Keratinocyte (primary cell): Measurements from ENCODE around the gene NF2. TPM values are rescaled to one million over a fixed set of nuclear protein-coding genes. Genes with fewer than 3 reads are reported as not detected.
"Not testable (repeated sequence)": the region's sequence is repeated elsewhere in the genome, so short reads cannot be mapped to it uniquely, and the experiment has no call there.

Experiments
- DNase-seq: peaks from one replicate; pipeline ENCODE4 v3.0.0-alpha.2; 2011; ENCODE audit warnings: low read depth, missing footprints, low spot score
- FAIRE-seq: peaks from 2 replicates; lab custom pipeline; 2011; peaks lifted over from hg19 to GRCh38; lab: Jason Lieb, UNC
- H2AFZ ChIP-seq: 2 replicates; pipeline ENCODE4 v1.6.0; 2012; ENCODE audit warnings: low read length, control low read depth, inconsistent platforms; ENCODE audit not compliant: control insufficient read depth
- H3K27ac ChIP-seq: 2 replicates; pipeline ENCODE4 v1.5.1; 2011; ENCODE audit warnings: low read length; ENCODE audit not compliant: control insufficient read depth, insufficient read depth
- H3K27me3 ChIP-seq: 3 replicates; pipeline ENCODE4 v1.6.0; 2011; ENCODE audit warnings: low read length; ENCODE audit not compliant: control insufficient read depth, insufficient read depth; ENCODE audit errors: extremely low read depth
- H3K36me3 ChIP-seq, 2 experiments: 2 replicates in 1 of 2; 3 replicates in 1 of 2; pipeline ENCODE4 v1.5.1; 2011; ENCODE audit warnings: low read length in 2 of 2, mild to moderate bottlenecking in 1 of 2; ENCODE audit not compliant: control insufficient read depth in 2 of 2, insufficient read depth in 2 of 2; ENCODE audit errors: extremely low read depth in 1 of 2
- H3K4me1 ChIP-seq: 3 replicates; pipeline ENCODE4 v1.5.1; 2011; ENCODE audit warnings: low read length; ENCODE audit not compliant: control insufficient read depth, insufficient read depth; ENCODE audit errors: extremely low read depth
- H3K4me2 ChIP-seq: 3 replicates; pipeline ENCODE4 v1.6.0; 2011; ENCODE audit warnings: low read depth, low read length; ENCODE audit not compliant: control insufficient read depth, insufficient read depth; ENCODE audit errors: extremely low read depth
- H3K4me3 ChIP-seq, 3 experiments: fragments of 200-600 bp in 1 of 3; sonication (generic) in 1 of 3; 2 replicates in 2 of 3; 3 replicates in 1 of 3; pipeline ENCODE4 v1.5.1; 2011 to 2016; ENCODE audit warnings: low read length in 3 of 3, mild to moderate bottlenecking in 3 of 3, control low read depth in 2 of 3, inconsistent platforms in 1 of 3, low read depth in 1 of 3, mixed read lengths in 1 of 3, mixed run types in 1 of 3, moderate library complexity in 1 of 3; ENCODE audit not compliant: control insufficient read depth in 2 of 3, insufficient read depth in 2 of 3; ENCODE audit errors: extremely low read depth in 1 of 3
- H3K79me2 ChIP-seq: 2 replicates; pipeline ENCODE4 v1.6.0; 2012; ENCODE audit warnings: low read length; ENCODE audit not compliant: control insufficient read depth, insufficient read depth
- H3K9ac ChIP-seq: 3 replicates; pipeline ENCODE4 v1.6.0; 2011; ENCODE audit warnings: low read length; ENCODE audit not compliant: control insufficient read depth, insufficient read depth; ENCODE audit errors: extremely low read depth
- H3K9me1 ChIP-seq: 3 replicates; pipeline ENCODE4 v1.6.0; 2011; ENCODE audit warnings: low read length; ENCODE audit not compliant: control insufficient read depth, insufficient read depth; ENCODE audit errors: extremely low read depth
- H3K9me3 ChIP-seq: 2 replicates; pipeline ENCODE4 v1.5.1; 2012; ENCODE audit warnings: low read depth, low read length; ENCODE audit not compliant: control insufficient read depth
- H4K20me1 ChIP-seq: 3 replicates; pipeline ENCODE4 v1.6.0; 2011; ENCODE audit warnings: low read length; ENCODE audit not compliant: control insufficient read depth, insufficient read depth; ENCODE audit errors: extremely low read depth
- EZH2 ChIP-seq: IDR thresholded peaks from one replicate; pipeline ENCODE4 v1.6.1; 2012; ENCODE audit warnings: inconsistent platforms, mild to moderate bottlenecking, low read length, moderate library complexity
- dilution Hi-C: fragments of 300-500 bp; cut with MboI; formaldehyde crosslinking; loops from one replicate; pipeline ENCODE4 v1.7.0; 2020; ENCODE audit warnings: low sequenced_read_pairs; ENCODE audit not compliant: extremely low pct_ligation_motif_present
- polyA plus RNA-seq, 5 experiments: library from polyadenylated mRNA; depleted of rRNA in 3 of 5; stranded (reverse) in 3 of 5; stranded (forward) in 1 of 5; unstranded in 1 of 5; fragments of >200 nt; gene quantifications; 1 replicate in 1 of 5; 2 replicates in 3 of 5; 3 replicates in 1 of 5; pipeline versions ENCODE4 v1.2.1 to v1.2.3, GENCODE V29; 2011 to 2012; ENCODE audit warnings: missing spikeins in 2 of 5, low read depth in 1 of 5, low replicate concordance in 1 of 5
- TF ChIP-seq, protein P1 (sequence below), 3 experiments: IDR thresholded peaks in 1 of 3; conservative IDR thresholded peaks in 1 of 3; optimal IDR thresholded peaks in 1 of 3; 2 replicates in 2 of 3; 3 replicates in 1 of 3; pipeline versions ENCODE3 to v1.5.1; 2011; ENCODE audit warnings: low read length in 3 of 3, mild to moderate bottlenecking in 3 of 3, moderate library complexity in 2 of 3, control low read depth in 1 of 3, inconsistent platforms in 1 of 3; ENCODE audit not compliant: insufficient read depth in 2 of 3; ENCODE audit errors: extremely low read depth in 1 of 3

NF2 gene
- polyA plus RNA-seq, 1 donor (not counting 4 experiments of a cell fraction or from before 2014, with no cell fraction given) = 50.2 TPM

GRCh38 chr22:29563652-29564460, 39.6 kb upstream of the NF2 start:
- no peak overlapping the region for H3K9ac ChIP-seq
- dilution Hi-C loops = no loop called here
- H3K4me3 ChIP-seq = no peak overlapping the region
- H3K36me3 ChIP-seq = peaks cover 2 to 18% of the 10 kb centered on the region in 2 experiments
- no peaks in the 10 kb centered on the region for H4K20me1 ChIP-seq
- FAIRE-seq (no peak), DNase-seq (no peak)
- no peaks in the 10 kb centered on the region for H3K9me3 ChIP-seq
- TF ChIP-seq EZH2 = no peak
- TF ChIP-seq, protein P1, sequence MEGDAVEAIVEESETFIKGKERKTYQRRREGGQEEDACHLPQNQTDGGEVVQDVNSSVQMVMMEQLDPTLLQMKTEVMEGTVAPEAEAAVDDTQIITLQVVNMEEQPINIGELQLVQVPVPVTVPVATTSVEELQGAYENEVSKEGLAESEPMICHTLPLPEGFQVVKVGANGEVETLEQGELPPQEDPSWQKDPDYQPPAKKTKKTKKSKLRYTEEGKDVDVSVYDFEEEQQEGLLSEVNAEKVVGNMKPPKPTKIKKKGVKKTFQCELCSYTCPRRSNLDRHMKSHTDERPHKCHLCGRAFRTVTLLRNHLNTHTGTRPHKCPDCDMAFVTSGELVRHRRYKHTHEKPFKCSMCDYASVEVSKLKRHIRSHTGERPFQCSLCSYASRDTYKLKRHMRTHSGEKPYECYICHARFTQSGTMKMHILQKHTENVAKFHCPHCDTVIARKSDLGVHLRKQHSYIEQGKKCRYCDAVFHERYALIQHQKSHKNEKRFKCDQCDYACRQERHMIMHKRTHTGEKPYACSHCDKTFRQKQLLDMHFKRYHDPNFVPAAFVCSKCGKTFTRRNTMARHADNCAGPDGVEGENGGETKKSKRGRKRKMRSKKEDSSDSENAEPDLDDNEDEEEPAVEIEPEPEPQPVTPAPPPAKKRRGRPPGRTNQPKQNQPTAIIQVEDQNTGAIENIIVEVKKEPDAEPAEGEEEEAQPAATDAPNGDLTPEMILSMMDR (optimal IDR thresholded peaks at IDR 0.05 in 1 of 3, IDR thresholded peaks at IDR 0.05 in 1 of 3, conservative IDR thresholded peaks at IDR 0.05 in 1 of 3; ENCODE audit: extremely low read depth in 1 of 3, insufficient read depth in 2 of 3, low read length in 3 of 3) = no peak
- H3K9me1 ChIP-seq = no peaks in the 10 kb centered on the region
- H3K27me3 ChIP-seq = no peaks in the 10 kb centered on the region
- H3K27ac ChIP-seq = no peak overlapping the region
- H3K79me2 ChIP-seq = no peaks in the 10 kb centered on the region
- H3K4me1 ChIP-seq = no peaks in the 10 kb centered on the region
- no peak overlapping the region for H2AFZ ChIP-seq
- H3K4me2 ChIP-seq = no peak overlapping the region

DNA sequence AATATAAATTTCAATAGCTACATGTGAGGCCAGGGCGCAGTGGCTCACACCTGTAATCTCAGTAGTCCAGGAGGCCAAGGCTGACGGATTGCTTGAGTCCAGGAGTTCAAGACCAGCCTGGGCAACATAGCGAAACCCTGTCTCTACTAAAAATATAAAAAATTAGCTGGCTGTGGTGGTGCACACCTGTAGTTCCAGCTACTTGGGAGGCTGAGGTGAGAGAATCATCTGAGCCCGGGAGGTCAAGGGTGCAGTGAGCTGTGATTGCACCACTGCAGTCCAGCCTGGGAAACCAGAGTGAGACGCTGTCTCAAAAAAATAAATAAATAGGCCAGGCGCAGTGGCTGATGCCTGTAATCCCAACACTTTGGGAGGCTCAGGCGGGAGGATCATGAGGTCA, 36.9 kb upstream of the NF2 start:
- H3K27me3 ChIP-seq, dilution Hi-C loops, H3K4me2 ChIP-seq, H3K4me1 ChIP-seq, H3K27ac ChIP-seq, DNase-seq, H3K79me2 ChIP-seq, H3K9ac ChIP-seq, H3K9me3 ChIP-seq, H3K9me1 ChIP-seq, H2AFZ ChIP-seq, FAIRE-seq, H4K20me1 ChIP-seq, H3K4me3 ChIP-seq: not testable (repeated sequence)
- H3K36me3 ChIP-seq = peaks cover 4 to 19% of the 10 kb centered on the region in 2 experiments
